ENCODE results near the gene CIBAR2. TPM values are rescaled to one million over a fixed set of nuclear protein-coding genes. Genes with fewer than 3 reads are reported as not detected.
"Not testable (repeated sequence)": the region's sequence is repeated elsewhere in the genome, so short reads cannot be mapped to it uniquely, and the experiment has no call there.

CIBAR2 gene
- total RNA-seq, 1 donor from 2014 or later: not detected

DNA sequence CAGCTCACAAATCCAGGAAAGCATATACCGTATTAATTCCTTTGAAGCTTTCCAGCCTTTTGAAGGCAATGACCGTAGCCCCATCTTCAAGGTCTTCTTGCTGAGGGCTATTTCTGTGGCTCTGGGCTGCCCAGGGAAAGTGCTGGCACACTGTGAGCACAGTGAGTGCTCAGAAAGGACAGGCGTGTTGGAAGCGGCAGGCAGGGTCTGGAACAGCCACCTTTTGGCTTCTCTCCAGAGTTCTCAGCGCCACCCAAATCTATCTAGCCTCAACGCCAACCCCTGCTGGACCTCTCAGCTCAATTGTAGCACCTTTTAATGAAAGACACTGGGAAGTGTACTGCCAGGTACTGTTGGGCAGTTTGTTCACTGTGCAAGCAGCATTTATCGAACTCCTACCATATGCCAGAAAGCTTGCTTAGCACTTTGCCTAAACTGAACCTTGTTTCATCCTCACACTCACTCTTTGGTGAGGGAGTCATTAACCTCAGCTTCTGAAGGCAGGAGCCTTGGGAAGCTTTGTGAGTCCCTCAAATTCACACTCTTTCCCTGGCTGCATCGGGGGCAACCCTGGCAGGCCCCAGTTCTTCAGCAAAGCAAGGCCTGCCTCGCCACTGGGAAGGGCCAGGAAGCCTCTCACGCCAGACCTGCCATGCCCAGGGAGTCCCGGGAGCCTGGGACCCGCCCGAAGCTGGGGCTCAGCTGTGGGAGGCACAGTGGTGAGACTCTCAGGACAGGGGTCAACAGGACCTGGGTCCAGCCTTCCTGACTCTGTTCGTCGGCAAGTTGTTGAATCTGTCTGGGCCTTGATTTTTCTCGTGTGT lies 13.5 kb upstream of the CIBAR2 start:
- Mint-ChIP-seq H3K4me3 (no peak overlapping the region), H3K27me3 (ENCODE audit: low read depth) (peaks cover 6% of the 10 kb centered on the region), H3K27ac (ENCODE audit: unreplicated experiment) (no peak overlapping the region), H3K36me3 (ENCODE audit: low read depth) (no peaks in the 10 kb centered on the region), H3K9me3 (no peaks in the 10 kb centered on the region), H3K4me1 (peaks cover 40% of the 10 kb centered on the region)
- DNase-seq (ENCODE audit: low read depth, low spot score): no peak
- TF ChIP-seq, protein P1, sequence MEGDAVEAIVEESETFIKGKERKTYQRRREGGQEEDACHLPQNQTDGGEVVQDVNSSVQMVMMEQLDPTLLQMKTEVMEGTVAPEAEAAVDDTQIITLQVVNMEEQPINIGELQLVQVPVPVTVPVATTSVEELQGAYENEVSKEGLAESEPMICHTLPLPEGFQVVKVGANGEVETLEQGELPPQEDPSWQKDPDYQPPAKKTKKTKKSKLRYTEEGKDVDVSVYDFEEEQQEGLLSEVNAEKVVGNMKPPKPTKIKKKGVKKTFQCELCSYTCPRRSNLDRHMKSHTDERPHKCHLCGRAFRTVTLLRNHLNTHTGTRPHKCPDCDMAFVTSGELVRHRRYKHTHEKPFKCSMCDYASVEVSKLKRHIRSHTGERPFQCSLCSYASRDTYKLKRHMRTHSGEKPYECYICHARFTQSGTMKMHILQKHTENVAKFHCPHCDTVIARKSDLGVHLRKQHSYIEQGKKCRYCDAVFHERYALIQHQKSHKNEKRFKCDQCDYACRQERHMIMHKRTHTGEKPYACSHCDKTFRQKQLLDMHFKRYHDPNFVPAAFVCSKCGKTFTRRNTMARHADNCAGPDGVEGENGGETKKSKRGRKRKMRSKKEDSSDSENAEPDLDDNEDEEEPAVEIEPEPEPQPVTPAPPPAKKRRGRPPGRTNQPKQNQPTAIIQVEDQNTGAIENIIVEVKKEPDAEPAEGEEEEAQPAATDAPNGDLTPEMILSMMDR (conservative IDR thresholded peaks at IDR 0.05): no peak

DNA sequence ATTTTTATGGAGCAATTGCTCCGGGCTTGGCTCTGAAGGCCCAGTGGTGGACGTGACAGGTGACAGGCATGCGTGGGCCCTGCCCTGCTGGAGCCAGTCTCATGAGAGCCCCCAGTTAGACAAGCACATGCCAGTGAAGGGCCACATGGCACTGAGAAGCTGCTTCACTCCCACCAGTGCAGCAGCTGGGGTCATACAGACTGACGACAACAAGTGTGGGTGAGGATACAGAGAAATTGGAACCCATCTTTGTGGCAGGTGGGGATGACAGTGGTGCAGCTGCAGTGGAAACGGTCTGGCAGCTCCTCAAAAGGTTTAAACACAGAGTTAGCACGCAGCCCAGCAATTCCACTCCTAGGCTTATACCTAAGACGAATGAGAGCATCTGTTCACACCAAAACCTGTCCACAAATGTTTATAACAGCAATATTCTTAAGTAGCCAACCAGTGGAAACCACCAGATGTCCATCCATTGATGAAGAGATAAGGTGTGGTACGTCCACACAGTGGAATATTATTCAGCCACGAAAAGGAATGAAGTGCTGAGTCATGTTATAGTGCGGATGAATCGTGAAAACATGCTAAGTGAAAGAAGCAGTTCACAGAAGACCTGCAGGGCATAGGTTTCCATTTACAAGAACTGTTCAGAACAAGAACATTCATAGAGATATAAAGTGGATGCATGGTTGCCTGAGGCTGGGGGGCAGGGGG lies 12.5 kb upstream of the CIBAR2 start:
- Mint-ChIP-seq H3K27ac (ENCODE audit: unreplicated experiment) (no peak overlapping the region), H3K27me3 (ENCODE audit: low read depth) (peaks cover 6% of the 10 kb centered on the region), H3K36me3 (ENCODE audit: low read depth) (no peaks in the 10 kb centered on the region), H3K4me1 (peaks cover 30% of the 10 kb centered on the region), H3K4me3 (no peak overlapping the region), H3K9me3 (no peaks in the 10 kb centered on the region)
- DNase-seq (ENCODE audit: low read depth, low spot score): no peak
- TF ChIP-seq, protein P1 (conservative IDR thresholded peaks at IDR 0.05): no peak

DNA sequence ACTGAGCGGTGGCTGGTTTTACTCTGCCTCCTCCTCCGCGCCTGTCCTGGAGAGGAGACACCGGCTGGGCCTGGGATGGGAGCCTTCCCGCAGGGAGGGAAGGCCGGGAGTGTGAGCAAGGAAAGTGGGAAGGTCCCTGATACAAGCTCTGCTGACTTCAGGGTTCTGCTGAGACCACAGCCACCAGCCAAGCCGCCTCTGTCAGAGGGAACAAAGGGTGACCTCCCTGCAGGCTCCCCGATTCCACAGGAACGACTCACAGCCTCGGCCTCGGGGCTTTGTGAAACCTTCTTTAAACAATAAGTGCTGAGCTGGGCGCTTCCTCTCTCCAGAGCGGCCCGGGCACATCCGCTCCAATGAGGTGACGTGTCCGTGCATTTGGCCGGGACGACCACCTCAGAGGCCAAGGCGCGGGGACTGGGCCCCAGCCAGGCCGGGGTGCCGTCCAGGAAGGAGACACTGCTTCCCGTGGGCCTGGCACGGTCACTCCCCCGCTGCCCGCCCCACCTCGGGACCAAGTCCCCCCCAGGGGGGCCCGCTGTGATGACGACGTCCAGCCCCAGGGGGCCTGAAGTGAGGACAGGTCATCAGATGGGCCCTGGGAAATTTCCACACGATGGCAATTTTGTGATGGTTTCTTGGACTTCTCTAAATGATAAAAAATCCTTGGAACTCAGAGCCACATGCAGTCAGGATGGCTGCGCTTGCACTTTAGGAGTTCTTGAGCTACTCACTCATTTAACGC lies 11.8 kb upstream of the CIBAR2 start:
- H3K4me3 Mint-ChIP-seq: no peak overlapping the region
- DNase-seq (ENCODE audit: low read depth, low spot score): no peak
- peaks cover 6% of the 10 kb centered on the region for H3K27me3 Mint-ChIP-seq (ENCODE audit: low read depth)
- H3K27ac Mint-ChIP-seq (ENCODE audit: unreplicated experiment): peak overlapping the region; percentile 12
- H3K4me1 Mint-ChIP-seq: peaks cover 28% of the 10 kb centered on the region
- no peaks in the 10 kb centered on the region for H3K36me3 Mint-ChIP-seq (ENCODE audit: low read depth)
- TF ChIP-seq, protein P1 (conservative IDR thresholded peaks at IDR 0.05): no peak
- no peaks in the 10 kb centered on the region for H3K9me3 Mint-ChIP-seq

DNA sequence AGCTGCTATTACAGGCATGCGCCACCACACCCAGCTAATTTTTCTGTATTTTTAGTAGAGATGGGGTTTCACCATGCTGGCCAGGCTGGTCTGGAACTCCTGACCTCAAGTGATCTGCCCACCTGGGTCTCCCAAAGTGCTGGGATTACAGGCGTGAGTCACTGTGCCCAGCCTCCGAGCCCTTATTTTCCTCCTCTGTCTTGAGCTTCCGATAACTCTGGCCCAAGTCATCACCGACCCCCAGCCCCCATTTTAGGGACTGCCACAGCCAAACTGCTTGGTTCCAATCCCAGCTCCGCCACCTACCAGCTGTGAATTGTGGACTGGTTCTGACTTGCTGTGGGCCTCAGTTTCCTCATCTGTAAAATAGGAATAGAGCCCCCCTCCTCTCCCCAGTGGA lies 11.2 kb upstream of the CIBAR2 start:
- H3K27me3 Mint-ChIP-seq (ENCODE audit: low read depth); H3K4me3 Mint-ChIP-seq; DNase-seq (ENCODE audit: low read depth, low spot score); H3K27ac Mint-ChIP-seq (ENCODE audit: unreplicated experiment); H3K9me3 Mint-ChIP-seq; H3K36me3 Mint-ChIP-seq (ENCODE audit: low read depth): not testable (repeated sequence)
- H3K4me1 Mint-ChIP-seq: peaks cover 28% of the 10 kb centered on the region

DNA sequence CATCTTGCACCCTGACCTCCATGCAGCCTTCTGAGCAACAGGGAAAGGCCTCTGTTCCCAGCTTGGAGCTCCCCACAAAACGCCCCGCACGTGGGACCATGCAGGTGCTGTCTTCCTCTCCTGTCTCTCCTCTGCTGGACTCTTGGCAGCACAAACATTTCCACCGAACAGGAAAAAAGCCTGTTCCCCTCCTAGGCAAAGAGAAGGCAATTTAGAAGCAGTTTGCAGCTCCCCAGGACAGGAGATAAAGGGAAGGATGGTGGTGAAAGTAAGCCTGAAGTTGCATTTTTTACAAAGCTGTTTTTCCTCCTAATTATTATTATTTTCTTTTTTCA lies 7.7 kb upstream of the CIBAR2 start:
- DNase-seq (ENCODE audit: low read depth, low spot score): no peak
- Mint-ChIP-seq H3K4me1 (peaks cover 14% of the 10 kb centered on the region), H3K27me3 (ENCODE audit: low read depth) (peaks cover under 1% of the 10 kb centered on the region), H3K36me3 (ENCODE audit: low read depth) (no peaks in the 10 kb centered on the region), H3K4me3 (no peak overlapping the region), H3K9me3 (no peaks in the 10 kb centered on the region), H3K27ac (ENCODE audit: unreplicated experiment) (no peak overlapping the region)
- TF ChIP-seq, protein P1 (conservative IDR thresholded peaks at IDR 0.05): no peak
